Measurements from ENCODE around the gene ACER1. TPM values are rescaled to one million over a fixed set of nuclear protein-coding genes. Genes with fewer than 3 reads are reported as not detected.

ACER1 gene
- total and polyA plus RNA-seq, 10 of the 15 experiments (the other 5 are each of a cell fraction or from before 2014, with no cell fraction given), result not detected

GRCh38 chr19:6358003-6358402 is 24.6 kb upstream of the ACER1 start:
- 84% methylated on average over 9 of the region's 9 CpGs for WGBS (ENCODE audit: insufficient coverage, insufficient replicate concordance, low lambda C conversion rate, missing lambda C conversion rate)
- no peaks in the 10 kb centered on the region for H3K4me1 ChIP-seq (ENCODE audit: control insufficient read depth, insufficient read depth, low read length)
- no peak overlapping the region for H3K4me2 ChIP-seq (ENCODE audit: control insufficient read depth, insufficient read depth)
- ChIA-PET RAD21 (ENCODE audit: unreplicated experiment) (no interaction called here), SMC1A (ENCODE audit: uncharacterized antibody, unreplicated experiment) (no interaction called here), POLR2A (interaction anchor here (0.7 kb wide), 2 partner anchors 15 to 81 kb away, joined by 4 to 6 read pairs; partner anchors contain the start of gene ALKBH7), CTCF (no interaction called here)
- TF ChIP-seq YY1 (IDR thresholded peaks at IDR 0.05; ENCODE audit: low read depth, low read length), result no peak
- TF ChIP-seq FOXM1 (IDR thresholded peaks at IDR 0.05; ENCODE audit: low read depth, low read length), result no peak
- no peak for TF ChIP-seq IRF4 (IDR thresholded peaks at IDR 0.05; ENCODE audit: low read depth, low read length)
- TF ChIP-seq RELB (IDR thresholded peaks at IDR 0.05; ENCODE audit: low read depth), result no peak
- no peak for TF ChIP-seq WRNIP1 (IDR thresholded peaks at IDR 0.05; ENCODE audit: borderline replicate concordance, low read depth, low read length)
- TF ChIP-seq KDM1A (IDR thresholded peaks at IDR 0.05; ENCODE audit: borderline replicate concordance), result no peak
- no peak for TF ChIP-seq EED (IDR thresholded peaks at IDR 0.05; ENCODE audit: low read depth)
- no peak for TF ChIP-seq ESRRA (IDR thresholded peaks at IDR 0.05; ENCODE audit: low read length)
- TF ChIP-seq IRF5 (IDR thresholded peaks at IDR 0.05; ENCODE audit: borderline replicate concordance), result no peak
- no peak for TF ChIP-seq DPF2 (IDR thresholded peaks at IDR 0.05)
- no peak for TF ChIP-seq SUPT20H (IDR thresholded peaks at IDR 0.05; ENCODE audit: borderline replicate concordance, control insufficient read depth, low read depth, low read length)
- TF ChIP-seq YBX1 (IDR thresholded peaks at IDR 0.05), result no peak
- no peaks in the 10 kb centered on the region; the same call in 2 of the 3 replicates for H3K9me3 ChIP-seq (replicated peaks; ENCODE audit: control insufficient read depth, insufficient read depth, low read length)
- no TSS peak for BruUV-seq (replicated peaks)
- DNase-seq (ENCODE audit: low read depth, low spot score) (no peak), ATAC-seq (no peak), FAIRE-seq (no peak)
- no peaks in the 10 kb centered on the region for H4K20me1 ChIP-seq (ENCODE audit: control insufficient read depth, insufficient read depth)
- H3K4me3 ChIP-seq, result no peak overlapping the region
- H3K36me3 ChIP-seq (ENCODE audit: control insufficient read depth in 2 of 2, insufficient read depth in 2 of 2, low read length in 1 of 2), result no peaks in the 10 kb centered on the region
- in situ Hi-C loops (cut with MboI), result no loop called here
- H3K79me2 ChIP-seq (ENCODE audit: control insufficient read depth, insufficient read depth, low read length), result peaks cover 15% of the 10 kb centered on the region
- intact Hi-C loops (cut with micrococcal nuclease; ENCODE audit: unreplicated experiment), result no loop called here
- H2AFZ ChIP-seq (ENCODE audit: control insufficient read depth, low read depth, low read length), result no peak overlapping the region
- no peak overlapping the region for H3K9ac ChIP-seq (ENCODE audit: control insufficient read depth, insufficient read depth, low read length)
- H3K27ac ChIP-seq (ENCODE audit: control insufficient read depth, insufficient read depth), result no peak overlapping the region
- H3K27me3 ChIP-seq (replicated peaks in 1 of 2; ENCODE audit: control insufficient read depth in 2 of 2, insufficient read depth in 2 of 2, low read length in 1 of 2), result no peaks in the 10 kb centered on the region
